ENCODE data around the gene RNF213. TPM values are rescaled to one million over a fixed set of nuclear protein-coding genes. Genes with fewer than 3 reads are reported as not detected.
"Not testable (repeated sequence)": the region's sequence is repeated elsewhere in the genome, so short reads cannot be mapped to it uniquely, and the experiment has no call there.

RNF213 gene
- total RNA-seq, 1 experiment from 2014 or later, result 117 TPM

DNA sequence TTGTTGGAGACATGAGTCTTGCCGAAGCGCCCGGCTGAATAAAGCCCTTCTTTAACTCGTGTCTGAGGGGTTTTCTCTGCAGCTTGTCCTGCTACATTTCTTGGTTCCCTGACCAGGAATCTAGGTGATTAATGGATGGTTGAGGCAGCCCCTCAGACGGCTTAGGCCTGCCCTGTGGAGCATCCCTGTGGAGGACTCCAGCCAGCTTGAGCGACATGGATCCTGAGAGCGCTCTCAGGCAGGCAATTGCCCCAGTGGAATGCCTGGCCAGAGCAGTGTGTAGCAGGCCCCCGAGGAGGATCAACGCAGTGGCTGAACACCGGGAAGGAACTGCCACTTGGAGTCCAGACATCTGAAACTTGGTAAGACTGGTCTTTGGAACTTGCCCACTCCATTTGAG lies 137.0 kb downstream of the RNF213 start:
- in situ Hi-C loops (cut with HindIII; ENCODE audit: low pct_unique_long_range_greater_than_20kb, low sequenced_read_pairs), result no loop called here
- no peak for DNase-seq (ENCODE audit: low read depth, low spot score)

GRCh38 chr17:80401086-80401485 lies 140.4 kb downstream of the RNF213 start:
- in situ Hi-C loops (cut with HindIII; ENCODE audit: low pct_unique_long_range_greater_than_20kb, low sequenced_read_pairs), result not testable (repeated sequence)

DNA sequence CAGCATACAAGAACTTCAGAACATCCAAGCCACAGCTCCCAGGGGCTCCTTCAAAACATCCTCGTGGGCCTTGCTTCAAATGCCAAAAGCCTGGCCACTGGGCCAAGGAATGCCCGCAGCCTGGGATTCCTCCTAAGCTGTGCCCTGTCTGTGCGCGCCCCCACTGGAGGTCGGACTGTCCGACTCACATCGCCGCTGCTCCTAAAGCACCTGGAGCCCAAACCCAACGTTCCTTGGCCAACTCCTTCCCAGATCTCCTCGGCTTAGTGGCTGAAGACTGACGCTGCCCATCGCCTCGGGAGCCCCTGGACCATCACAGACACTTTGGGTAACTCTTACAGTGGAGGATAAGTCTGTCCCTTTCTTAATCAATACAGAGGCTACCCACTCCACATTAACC lies 141.4 kb downstream of the RNF213 start:
- DNase-seq (ENCODE audit: low read depth, low spot score); in situ Hi-C loops (cut with HindIII; ENCODE audit: low pct_unique_long_range_greater_than_20kb, low sequenced_read_pairs): not testable (repeated sequence)

More at GRCh38 chr17:80401086-80401485, 140.4 kb downstream of the RNF213 start:
- DNase-seq (ENCODE audit: low read depth, low spot score), result not testable (repeated sequence)

DNA sequence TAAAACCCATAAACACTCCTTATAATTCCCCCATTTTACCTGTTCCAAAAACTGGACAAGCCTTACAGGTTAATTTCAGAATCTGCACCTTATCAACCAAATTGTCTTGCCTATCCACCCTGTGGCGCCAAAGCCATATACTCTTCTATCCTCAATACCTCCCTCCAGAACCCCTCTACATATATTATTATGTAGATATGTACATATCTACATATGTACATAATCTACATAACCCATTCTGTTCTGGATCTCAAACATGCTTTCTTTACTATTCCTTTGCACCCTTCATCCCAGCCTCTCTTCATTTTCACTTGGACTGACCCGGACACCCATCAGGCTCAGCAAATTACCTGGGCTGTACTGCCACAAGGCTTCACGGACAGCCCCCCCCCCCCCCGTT lies 142.3 kb downstream of the RNF213 start:
- in situ Hi-C loops (cut with HindIII; ENCODE audit: low pct_unique_long_range_greater_than_20kb, low sequenced_read_pairs), result no loop called here

GRCh38 chr17:80406146-80406545 lies 145.5 kb downstream of the RNF213 start:
- in situ Hi-C loops (cut with HindIII; ENCODE audit: low pct_unique_long_range_greater_than_20kb, low sequenced_read_pairs), result no loop called here
- DNase-seq (ENCODE audit: low read depth, low spot score), result no peak

More for the DNA sequence above, 142.3 kb downstream of the RNF213 start:
- DNase-seq (ENCODE audit: low read depth, low spot score), result no peak

DNA sequence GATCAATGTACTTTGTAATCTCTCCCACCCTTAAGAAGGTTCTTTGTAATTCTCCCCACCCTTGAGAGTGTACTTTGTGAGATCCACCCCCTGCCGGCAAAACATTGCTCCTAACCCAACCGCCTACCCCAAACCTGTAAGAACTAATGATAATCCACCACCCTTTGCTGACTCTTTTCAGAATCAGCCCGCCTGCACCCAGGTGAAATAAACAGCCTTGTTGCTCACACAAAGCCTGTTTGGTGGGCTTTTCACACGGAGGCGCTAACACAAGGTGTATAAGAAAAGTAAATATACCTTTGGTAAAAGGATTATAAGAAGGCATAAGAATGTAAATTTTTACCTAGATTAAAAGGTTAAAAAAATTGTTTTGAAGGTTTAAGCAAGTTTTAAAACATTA lies 147.3 kb downstream of the RNF213 start:
- in situ Hi-C loops (cut with HindIII; ENCODE audit: low pct_unique_long_range_greater_than_20kb, low sequenced_read_pairs); DNase-seq (ENCODE audit: low read depth, low spot score): not testable (repeated sequence)

DNA sequence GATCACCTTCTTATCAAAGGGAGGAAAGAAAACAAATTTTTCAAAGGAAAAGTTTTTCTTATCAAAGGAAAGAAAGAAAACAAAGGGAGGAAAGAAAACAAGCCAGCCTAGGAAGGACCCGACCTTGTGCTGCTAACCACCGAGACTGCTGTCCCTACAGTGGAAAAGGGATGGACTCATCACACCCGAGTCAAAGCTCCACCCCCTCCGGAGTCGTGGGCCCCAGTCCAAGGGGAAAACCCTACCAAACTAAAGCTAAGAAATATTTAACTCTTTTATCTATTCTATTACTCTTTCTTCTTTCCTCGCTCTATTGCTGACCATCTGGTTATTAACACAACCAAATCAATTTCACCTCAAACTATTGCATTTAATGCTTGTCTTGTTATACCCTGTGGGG lies 148.2 kb downstream of the RNF213 start:
- DNase-seq (ENCODE audit: low read depth, low spot score), result no peak
- in situ Hi-C loops (cut with HindIII; ENCODE audit: low pct_unique_long_range_greater_than_20kb, low sequenced_read_pairs), result no loop called here

DNA sequence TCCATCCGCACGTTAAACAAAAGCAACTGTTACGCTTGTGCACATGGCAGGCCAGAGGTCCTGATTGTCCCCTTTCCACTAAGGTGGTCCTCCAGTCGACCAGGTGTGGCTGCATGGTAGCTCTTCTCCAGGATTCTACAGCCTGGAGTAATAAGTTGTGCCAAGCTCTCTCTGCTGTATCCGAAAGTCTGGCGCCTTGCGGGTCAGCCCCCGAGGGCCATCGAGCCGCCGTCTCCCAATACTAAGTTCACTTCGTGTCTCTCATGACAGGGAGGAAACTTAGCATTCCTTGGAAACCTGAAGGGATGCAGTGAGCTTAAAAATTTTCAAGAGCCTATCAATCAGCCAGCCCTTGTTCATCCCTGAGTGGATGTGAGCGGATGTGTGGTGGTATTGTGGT lies 149.0 kb downstream of the RNF213 start:
- in situ Hi-C loops (cut with HindIII; ENCODE audit: low pct_unique_long_range_greater_than_20kb, low sequenced_read_pairs), result loop anchor here (10.0 kb wide), 1 partner anchor 355 kb away; no protein-coding TSS in a partner anchor
- no peak for DNase-seq (ENCODE audit: low read depth, low spot score)

DNA sequence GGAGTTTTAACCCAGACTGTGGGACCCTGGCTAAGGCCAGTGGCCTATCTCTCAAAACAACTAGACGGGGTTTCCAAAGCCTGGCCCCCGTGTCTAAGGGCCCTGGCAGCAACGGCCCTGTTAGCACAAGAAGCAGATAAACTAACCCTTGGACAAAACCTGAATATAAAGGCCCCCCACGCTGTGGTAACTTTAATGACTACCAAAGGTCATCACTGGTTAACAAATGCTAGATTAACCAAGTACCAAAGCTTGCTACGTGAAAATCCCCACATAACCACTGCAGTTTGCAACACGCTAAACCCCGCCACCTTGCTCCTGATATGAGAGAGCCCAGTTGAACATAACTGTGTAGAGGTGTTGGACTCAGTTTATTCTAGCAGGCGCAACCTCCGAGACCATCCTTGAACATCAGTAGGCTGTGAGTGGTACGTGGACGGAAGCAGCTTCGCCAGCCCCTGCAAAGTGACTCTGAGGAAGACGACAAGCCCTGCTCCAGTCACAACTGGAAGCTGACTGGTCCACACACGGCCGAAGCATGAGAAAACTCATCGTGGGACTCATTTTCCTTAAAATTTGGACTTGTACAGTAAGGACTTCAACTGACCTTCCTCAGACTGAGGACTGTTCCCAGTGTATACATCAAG lies 149.9 kb downstream of the RNF213 start:
- DNase-seq (ENCODE audit: low read depth, low spot score), result not testable (repeated sequence)
- in situ Hi-C loops (cut with HindIII; ENCODE audit: low pct_unique_long_range_greater_than_20kb, low sequenced_read_pairs), result loop anchor here (10.0 kb wide), 1 partner anchor 354 kb away; no protein-coding TSS in a partner anchor

- in situ Hi-C loops (cut with HindIII; ENCODE audit: low pct_unique_long_range_greater_than_20kb, low sequenced_read_pairs), result loop anchor here (10.0 kb wide), 1 partner anchor 351 kb away; no protein-coding TSS in a partner anchor
Measured at GRCh38 chr17:80413771-80414507, 153.3 kb downstream of the RNF213 start.

DNA sequence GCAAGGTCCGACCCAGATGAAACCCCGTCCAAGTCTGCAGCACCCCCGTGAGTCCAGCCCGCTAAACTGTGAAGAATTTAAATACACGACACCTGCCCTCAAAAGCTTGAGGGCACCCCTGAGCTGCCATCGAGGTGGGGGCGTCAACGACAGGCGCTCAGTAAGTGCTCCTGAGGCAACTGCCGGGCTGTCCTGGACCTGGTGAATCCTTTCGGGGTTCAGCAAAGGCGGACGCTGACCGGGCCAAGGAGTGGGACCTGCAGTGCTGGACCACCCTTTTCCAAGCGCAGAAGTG lies 153.8 kb downstream of the RNF213 start:
- DNase-seq (ENCODE audit: low read depth, low spot score), result no peak
- in situ Hi-C loops (cut with HindIII; ENCODE audit: low pct_unique_long_range_greater_than_20kb, low sequenced_read_pairs), result loop anchor here (10.0 kb wide), 1 partner anchor 350 kb away; no protein-coding TSS in a partner anchor

More at GRCh38 chr17:80413771-80414507, 153.3 kb downstream of the RNF213 start:
- DNase-seq (ENCODE audit: low read depth, low spot score), result no peak

DNA sequence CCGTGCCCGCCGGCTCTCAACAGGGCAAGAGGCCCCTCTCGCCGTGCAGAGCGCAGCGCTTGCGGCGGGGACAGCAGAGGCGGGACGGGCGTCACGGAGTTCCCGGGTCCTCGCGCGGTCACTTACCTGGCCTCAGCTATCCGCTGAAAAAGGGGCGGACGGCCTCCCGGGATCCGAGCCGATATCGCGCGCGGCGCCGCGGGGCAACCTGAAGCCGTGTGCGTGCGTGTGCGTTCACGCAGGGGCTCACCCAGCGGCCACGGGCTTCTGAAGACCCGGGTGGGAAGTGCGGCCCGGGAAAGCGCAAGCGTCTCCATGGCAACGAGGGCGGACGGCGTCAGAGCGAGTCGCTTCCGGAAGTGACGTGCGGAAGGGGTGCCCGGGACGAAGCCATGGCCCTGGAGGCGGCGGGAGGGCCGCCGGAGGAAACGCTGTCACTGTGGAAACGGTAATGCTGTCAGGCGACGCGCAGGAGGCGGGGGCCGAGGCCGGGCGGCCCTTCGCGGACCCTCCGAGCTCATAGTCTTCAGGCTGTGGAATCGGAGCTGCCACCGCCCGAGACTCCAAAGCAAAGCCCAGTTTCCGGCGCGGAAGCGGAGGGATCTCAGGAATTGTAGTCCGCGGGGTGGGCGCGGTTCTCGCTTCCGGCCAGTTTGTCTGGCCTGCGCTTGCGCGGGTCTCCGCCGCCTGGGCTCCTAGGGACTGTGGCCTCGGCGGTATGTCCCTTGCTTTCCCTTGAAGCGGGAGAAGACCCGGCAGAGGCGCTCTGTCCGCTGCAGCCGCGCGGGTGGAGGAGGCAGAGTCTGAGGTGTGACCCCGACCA lies 154.4 kb downstream of the RNF213 start, which contains the start of gene ENDOV:
TSS of gene ENDOV (plus strand) at position 365 of the 823 bp plus-strand sequence. CDS start at position 393, 28 bp downstream.
- peak; percentile 98 for DNase-seq (ENCODE audit: low read depth, low spot score)
- in situ Hi-C loops (cut with HindIII; ENCODE audit: low pct_unique_long_range_greater_than_20kb, low sequenced_read_pairs), result loop anchor here (10.0 kb wide), 1 partner anchor 350 kb away; no protein-coding TSS in a partner anchor

DNA sequence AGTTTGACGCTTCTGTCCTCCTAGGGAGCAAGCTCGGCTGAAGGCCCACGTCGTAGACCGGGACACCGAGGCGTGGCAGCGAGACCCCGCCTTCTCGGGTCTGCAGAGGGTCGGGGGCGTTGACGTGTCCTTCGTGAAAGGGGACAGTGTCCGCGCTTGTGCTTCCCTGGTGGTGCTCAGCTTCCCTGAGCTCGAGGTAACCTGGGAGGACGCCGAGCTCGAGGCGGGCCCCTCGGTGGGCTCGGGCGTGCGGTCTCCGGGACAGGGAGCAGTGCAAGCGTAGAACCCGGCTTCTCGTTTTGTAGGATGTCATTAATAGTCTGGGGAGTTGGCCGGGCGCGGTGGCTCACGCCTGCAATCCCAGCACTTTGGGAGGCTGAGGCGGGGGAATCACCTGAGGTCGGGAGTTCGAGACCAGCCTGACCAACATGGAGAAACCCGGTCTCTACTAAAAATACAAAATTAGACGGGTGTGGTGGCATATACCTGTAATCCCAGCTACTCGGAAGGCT lies 155.0 kb downstream of the RNF213 start:
- in situ Hi-C loops (cut with HindIII; ENCODE audit: low pct_unique_long_range_greater_than_20kb, low sequenced_read_pairs), result loop anchor here (10.0 kb wide), 1 partner anchor 349 kb away; no protein-coding TSS in a partner anchor
- DNase-seq (ENCODE audit: low read depth, low spot score), result no peak

GRCh38 chr17:80416260-80416939 lies 155.7 kb downstream of the RNF213 start:
- in situ Hi-C loops (cut with HindIII; ENCODE audit: low pct_unique_long_range_greater_than_20kb, low sequenced_read_pairs), result loop anchor here (10.0 kb wide), 1 partner anchor 348 kb away; no protein-coding TSS in a partner anchor
- no peak for DNase-seq (ENCODE audit: low read depth, low spot score)

DNA sequence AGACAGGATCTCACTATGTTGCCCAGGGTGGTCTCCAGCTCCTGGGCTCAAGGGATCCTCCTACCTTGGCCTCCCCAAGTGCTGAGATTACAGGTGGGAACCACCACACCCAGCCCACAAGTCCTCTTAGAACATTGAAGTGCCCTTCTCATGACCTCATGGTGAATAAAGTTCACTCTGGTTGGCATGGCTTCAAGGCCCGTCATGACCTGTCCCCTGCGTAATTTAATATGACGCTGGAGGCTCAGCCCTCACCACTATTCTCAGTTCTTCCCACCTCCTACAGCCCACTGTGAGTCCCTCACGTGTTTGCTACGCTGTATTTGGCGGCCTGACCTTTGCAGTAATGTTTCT lies 156.3 kb downstream of the RNF213 start:
- no peak for DNase-seq (ENCODE audit: low read depth, low spot score)
- in situ Hi-C loops (cut with HindIII; ENCODE audit: low pct_unique_long_range_greater_than_20kb, low sequenced_read_pairs), result loop anchor here (10.0 kb wide), 1 partner anchor 348 kb away; no protein-coding TSS in a partner anchor

GRCh38 chr17:80418589-80418988 lies 157.9 kb downstream of the RNF213 start:
- in situ Hi-C loops (cut with HindIII; ENCODE audit: low pct_unique_long_range_greater_than_20kb, low sequenced_read_pairs), result loop anchor here (10.0 kb wide), 1 partner anchor 346 kb away; no protein-coding TSS in a partner anchor
- no peak for DNase-seq (ENCODE audit: low read depth, low spot score)

DNA sequence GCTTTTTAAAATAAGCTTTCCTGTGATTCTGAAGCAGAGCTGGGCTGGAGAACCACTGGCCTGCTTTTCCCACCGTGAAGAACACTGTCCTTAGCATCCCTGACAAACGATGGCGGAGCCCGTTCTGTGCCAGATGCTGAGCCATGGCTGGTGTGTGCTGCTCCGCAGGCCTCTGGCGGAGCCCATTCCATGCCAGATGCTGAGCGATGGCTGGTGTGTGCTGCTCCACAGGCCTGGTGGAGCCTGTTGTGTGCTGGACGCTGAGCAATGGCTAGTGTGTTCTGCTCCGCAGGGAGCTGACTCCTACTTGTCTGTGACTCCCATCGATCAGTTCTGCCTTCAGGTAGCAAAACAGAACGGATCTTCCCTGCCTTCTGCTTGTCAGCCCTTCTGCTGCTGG lies 158.6 kb downstream of the RNF213 start:
- DNase-seq (ENCODE audit: low read depth, low spot score), result no peak
- in situ Hi-C loops (cut with HindIII; ENCODE audit: low pct_unique_long_range_greater_than_20kb, low sequenced_read_pairs), result loop anchor here (10.0 kb wide), 1 partner anchor 346 kb away; no protein-coding TSS in a partner anchor
